RWPE2 (cell line): ENCODE data around the gene PTTG1IP2.
A peak's percentile ranks its signal among the peaks of the same experiment; 100 is the strongest.

Experiments
- ATAC-seq: fragments of 200-7000 bp; cut with Tn5 transposase; 3 replicates; pipeline ENCODE4 v1.9.1; 2021; ENCODE audit warnings: low read depth
- DNase-seq: peaks from one replicate; pipeline ENCODE4 v3.0.0-alpha.2; 2020; ENCODE audit warnings: low spot score
- H3K27ac ChIP-seq: fragments of 450-650 bp; 2 replicates; pipeline ENCODE4 v1.5.1; 2017; ENCODE audit warnings: mild to moderate bottlenecking; ENCODE audit not compliant: poor library complexity, severe bottlenecking
- H3K27me3 ChIP-seq: fragments of 250-450 bp; sonication (Bioruptor Pico); 2 replicates; pipeline ENCODE4 v1.5.1; 2021; ENCODE audit warnings: mild to moderate bottlenecking, moderate library complexity; ENCODE audit not compliant: insufficient read depth, poor library complexity, severe bottlenecking
- H3K36me3 ChIP-seq: fragments of 250-450 bp; sonication (Bioruptor Pico); 2 replicates; pipeline ENCODE4 v1.5.1; 2020; ENCODE audit warnings: low read depth, mild to moderate bottlenecking, moderate library complexity
- H3K4me1 ChIP-seq: fragments of 250-450 bp; sonication (Bioruptor Pico); 2 replicates; pipeline ENCODE4 v1.5.1; 2021; ENCODE audit warnings: mild to moderate bottlenecking, moderate library complexity; ENCODE audit not compliant: insufficient read depth, poor library complexity, severe bottlenecking
- H3K4me3 ChIP-seq: fragments of 250-450 bp; sonication (Bioruptor Pico); 2 replicates; pipeline ENCODE4 v1.5.1; 2021; ENCODE audit warnings: mild to moderate bottlenecking, moderate library complexity; ENCODE audit not compliant: severe bottlenecking
- H3K9me3 ChIP-seq: fragments of 250-450 bp; sonication (Bioruptor Pico); 2 replicates; pipeline ENCODE4 v1.5.1; 2021; ENCODE audit warnings: mild to moderate bottlenecking, moderate library complexity; ENCODE audit not compliant: severe bottlenecking
- CTCF ChIP-seq: fragments of 450-650 bp; IDR thresholded peaks from one replicate; pipeline ENCODE4 v1.5.1; 2017; ENCODE audit warnings: mild to moderate bottlenecking, moderate library complexity; ENCODE audit not compliant: poor library complexity, severe bottlenecking

The PTTG1IP2 gene

DNA sequence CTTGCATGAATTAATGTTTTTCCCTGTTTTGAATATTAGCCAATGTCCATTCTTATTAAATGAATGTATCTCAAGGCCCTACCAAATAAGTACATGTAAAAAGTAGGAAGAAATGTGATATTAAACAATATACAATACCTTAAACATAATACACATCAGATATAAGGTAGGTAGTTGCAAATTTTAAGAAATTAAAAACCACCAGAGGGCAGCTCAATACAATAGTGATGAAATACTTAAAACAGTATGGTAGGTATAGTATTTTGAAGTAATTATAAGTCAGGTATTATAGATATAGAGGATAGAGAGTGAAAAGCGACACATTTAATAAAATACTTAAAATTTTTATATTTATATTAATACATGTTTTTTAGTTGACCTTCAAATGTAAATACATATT is 83.1 kb downstream of the PTTG1IP2 start:
- DNase-seq, result no peak
- H3K4me3 ChIP-seq, result no peak overlapping the region
- H3K9me3 ChIP-seq, result no peaks in the 10 kb centered on the region
- no peaks in the 10 kb centered on the region for H3K36me3 ChIP-seq
- no peaks in the 10 kb centered on the region for H3K4me1 ChIP-seq
- peak; percentile 70 for TF ChIP-seq CTCF
- no peak overlapping the region for H3K27ac ChIP-seq
- peak; percentile 58; the same call in 1 of the 3 replicates for ATAC-seq
- no peaks in the 10 kb centered on the region for H3K27me3 ChIP-seq

GRCh38 chr7:90560730-90561129 is 91.3 kb downstream of the PTTG1IP2 start:
- DNase-seq (no peak), ATAC-seq (no peak)
- Histone ChIP-seq H3K9me3 (no peaks in the 10 kb centered on the region), H3K36me3 (no peaks in the 10 kb centered on the region), H3K4me3 (no peak overlapping the region), H3K27ac (no peak overlapping the region), H3K27me3 (no peaks in the 10 kb centered on the region), H3K4me1 (no peaks in the 10 kb centered on the region)
- no peak for TF ChIP-seq CTCF
